ENCODE data around the gene SNRPB. TPM values are rescaled to one million over a fixed set of nuclear protein-coding genes. Genes with fewer than 3 reads are reported as not detected.
"Not testable (repeated sequence)": the region's sequence is repeated elsewhere in the genome, so short reads cannot be mapped to it uniquely, and the experiment has no call there.

Gene SNRPB
- total and polyA plus RNA-seq, 2 donors (not counting 3 experiments of a cell fraction or from before 2014, with no cell fraction given), result 296 to 340 TPM

DNA sequence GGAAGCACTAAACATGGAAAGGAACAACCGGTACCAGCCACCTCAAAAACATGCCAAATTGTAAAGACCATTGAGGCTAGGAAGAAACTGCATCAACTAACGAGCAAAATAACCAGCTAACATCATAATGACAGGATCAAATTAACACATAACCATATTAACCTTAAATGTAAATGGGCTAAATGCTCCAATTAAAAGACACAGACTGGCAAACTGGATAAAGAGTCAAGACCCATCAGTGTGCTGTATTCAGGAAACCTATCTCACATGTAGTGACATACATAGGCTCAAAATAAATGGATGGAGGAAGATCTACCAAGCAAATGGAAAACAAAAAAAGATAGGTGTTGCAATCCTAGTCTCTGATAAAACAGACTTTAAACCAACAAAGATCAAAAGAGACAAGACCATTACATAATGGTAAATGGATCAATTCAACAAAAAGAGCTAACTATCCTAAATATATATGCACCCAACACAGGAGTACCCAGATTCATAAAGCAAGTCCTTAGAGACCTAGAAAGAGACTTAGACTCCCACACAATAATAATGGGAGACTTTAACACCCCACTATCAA lies 32.3 kb upstream of the SNRPB start:
- FAIRE-seq; H3K79me2 ChIP-seq (ENCODE audit: control insufficient read depth, insufficient read depth, low read length); H3K9me1 ChIP-seq (replicated peaks; ENCODE audit: control insufficient read depth, extremely low read depth, insufficient read depth, low read length); POLR2A ChIA-PET; BruUV-seq (replicated peaks); H3K27me3 ChIP-seq (ENCODE audit: control insufficient read depth in 2 of 2, insufficient read depth in 2 of 2, low read length in 2 of 2); H2AFZ ChIP-seq (ENCODE audit: low read depth, low read length); dilution Hi-C loops (cut with MboI; ENCODE audit: extremely low pct_ligation_motif_present, low sequenced_read_pairs); H3K9me3 ChIP-seq (replicated peaks; ENCODE audit: control insufficient read depth, insufficient read depth, low read length); H3K4me1 ChIP-seq (ENCODE audit: control insufficient read depth, extremely low read depth, insufficient read depth, low read length); H4K20me1 ChIP-seq (replicated peaks; ENCODE audit: control insufficient read depth, extremely low read depth, insufficient read depth, low read length); H3K4me2 ChIP-seq (ENCODE audit: insufficient read depth, low read length); H3K4me3 ChIP-seq (replicated peaks in 1 of 3; ENCODE audit: insufficient read depth in 1 of 3, low read depth in 1 of 3, low read length in 3 of 3); H3K27ac ChIP-seq (ENCODE audit: insufficient read depth, low read depth, low read length); intact Hi-C loops (cut with micrococcal nuclease); H3K9ac ChIP-seq (replicated peaks; ENCODE audit: extremely low read depth, insufficient read depth, low read length); H3K36me3 ChIP-seq (ENCODE audit: control insufficient read depth in 2 of 2, extremely low read depth in 1 of 2, insufficient read depth in 2 of 2, low read length in 2 of 2); DNase-seq (ENCODE audit: low read depth, low spot score): not testable (repeated sequence)
- CTCF ChIA-PET, result interaction anchor here (1.2 kb wide), 1 partner anchor 19 kb away, joined by 3 read pairs; no protein-coding TSS in a partner anchor

DNA sequence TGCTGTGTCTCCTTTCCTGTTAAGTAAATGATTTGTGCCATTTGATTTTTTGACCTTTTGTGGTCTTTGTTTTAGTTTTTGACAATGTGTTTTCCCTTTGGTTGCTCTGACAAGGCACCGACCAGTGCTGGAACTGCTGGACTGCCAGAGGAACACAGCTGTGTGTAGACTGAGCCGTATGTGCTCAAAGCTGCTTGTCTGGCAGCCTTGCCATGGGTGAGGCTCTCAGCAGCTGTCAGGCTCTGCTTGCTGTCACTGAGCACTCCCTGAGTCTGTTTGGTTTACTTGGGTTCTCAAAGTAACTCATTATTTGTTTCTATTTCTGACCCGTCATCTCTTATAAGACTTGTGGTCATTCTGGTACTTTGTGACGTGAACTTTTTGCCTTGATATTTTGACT lies 15.1 kb upstream of the SNRPB start:
- CTCF ChIA-PET, result interaction anchor here (1.3 kb wide), 1 partner anchor 36 kb away, joined by 4 read pairs; no protein-coding TSS in a partner anchor

More for the DNA sequence above, 15.1 kb upstream of the SNRPB start:
- Histone ChIP-seq H3K36me3 (ENCODE audit: control insufficient read depth in 2 of 2, extremely low read depth in 1 of 2, insufficient read depth in 2 of 2, low read length in 2 of 2) (peaks cover 10 to 21% of the 10 kb centered on the region in 2 experiments), H3K9me1 (replicated peaks; ENCODE audit: control insufficient read depth, extremely low read depth, insufficient read depth, low read length) (no peaks in the 10 kb centered on the region), H3K27ac (ENCODE audit: insufficient read depth, low read depth, low read length) (no peak overlapping the region), H3K4me3 (replicated peaks in 1 of 3; ENCODE audit: insufficient read depth in 1 of 3, low read depth in 1 of 3, low read length in 3 of 3) (no peak overlapping the region), H3K9me3 (replicated peaks; ENCODE audit: control insufficient read depth, insufficient read depth, low read length) (no peaks in the 10 kb centered on the region), H3K79me2 (ENCODE audit: control insufficient read depth, insufficient read depth, low read length) (no peaks in the 10 kb centered on the region), H4K20me1 (replicated peaks; ENCODE audit: control insufficient read depth, extremely low read depth, insufficient read depth, low read length) (no peaks in the 10 kb centered on the region), H3K4me2 (ENCODE audit: insufficient read depth, low read length) (no peak overlapping the region), H3K27me3 (ENCODE audit: control insufficient read depth in 2 of 2, insufficient read depth in 2 of 2, low read length in 2 of 2) (no peaks in the 10 kb centered on the region), H3K9ac (replicated peaks; ENCODE audit: extremely low read depth, insufficient read depth, low read length) (no peak overlapping the region), H3K4me1 (ENCODE audit: control insufficient read depth, extremely low read depth, insufficient read depth, low read length) (no peaks in the 10 kb centered on the region), H2AFZ (ENCODE audit: low read depth, low read length) (no peak overlapping the region)
- POLR2A ChIA-PET, result interaction anchor here (1.0 kb wide), 1 partner anchor 8 kb away, joined by 3 read pairs; no protein-coding TSS in a partner anchor
- no peak for TF ChIP-seq POLR2AphosphoS5 (IDR thresholded peaks at IDR 0.05; ENCODE audit: insufficient read depth, low read depth, low read length)
- no peak for TF ChIP-seq GATA2 (IDR thresholded peaks at IDR 0.05; ENCODE audit: insufficient read depth, insufficient read length, low read depth, low read length)
- intact Hi-C loops (cut with micrococcal nuclease), result no loop called here
- dilution Hi-C loops (cut with MboI; ENCODE audit: extremely low pct_ligation_motif_present, low sequenced_read_pairs), result no loop called here
- DNase-seq (ENCODE audit: low read depth, low spot score), result no peak
- no TSS peak for BruUV-seq (replicated peaks)
- no peak for FAIRE-seq

Data from endothelial cell of umbilical vein (primary cell).